Left renal cortex interstitium (tissue), 4 donors: ENCODE results near the gene KCNMA1. TPM values are rescaled to one million over a fixed set of nuclear protein-coding genes. Genes with fewer than 3 reads are reported as not detected.

Source experiments
- DNase-seq, 4 donors: peaks; one replicate each; pipeline ENCODE4 v3.0.0-alpha.2; 2013; ENCODE audit warnings: low read depth in 4 of 4, low spot score in 2 of 4, missing footprints in 1 of 4
- polyA plus RNA-seq, 4 donors: library from polyadenylated mRNA; unstranded; fragments of 120-200 nt; gene quantifications; one replicate each; pipeline ENCODE4 v1.2.1, GENCODE V29; 2013; ENCODE audit not compliant: insufficient read length in 4 of 4

The KCNMA1 gene
- polyA plus RNA-seq, 4 donors, result 2.8 to 5.2 (median 3.7) TPM

DNA sequence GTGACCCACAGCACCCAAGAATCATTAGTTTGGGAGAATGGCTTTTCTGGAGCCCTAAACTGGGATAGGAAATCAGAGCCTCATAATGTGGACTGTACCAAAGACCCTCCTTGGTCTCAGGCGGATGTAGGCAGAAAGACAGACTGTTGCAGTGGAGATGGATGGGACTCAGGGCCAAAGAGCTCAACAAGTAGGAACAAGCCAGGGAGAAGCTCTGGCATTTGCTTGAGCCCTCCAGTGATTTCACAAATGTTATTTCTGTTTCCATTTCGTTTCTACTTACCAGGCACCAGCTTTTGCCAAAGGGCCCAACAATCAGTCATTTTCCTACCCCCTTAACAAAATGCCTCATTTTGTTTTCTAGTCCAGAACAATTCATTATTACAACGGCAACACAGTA lies 762.7 kb downstream of the KCNMA1 start:
- DNase-seq, result no peak

GRCh38 chr10:76874176-76874575 lies 763.4 kb downstream of the KCNMA1 start:
- no peak for DNase-seq

DNA sequence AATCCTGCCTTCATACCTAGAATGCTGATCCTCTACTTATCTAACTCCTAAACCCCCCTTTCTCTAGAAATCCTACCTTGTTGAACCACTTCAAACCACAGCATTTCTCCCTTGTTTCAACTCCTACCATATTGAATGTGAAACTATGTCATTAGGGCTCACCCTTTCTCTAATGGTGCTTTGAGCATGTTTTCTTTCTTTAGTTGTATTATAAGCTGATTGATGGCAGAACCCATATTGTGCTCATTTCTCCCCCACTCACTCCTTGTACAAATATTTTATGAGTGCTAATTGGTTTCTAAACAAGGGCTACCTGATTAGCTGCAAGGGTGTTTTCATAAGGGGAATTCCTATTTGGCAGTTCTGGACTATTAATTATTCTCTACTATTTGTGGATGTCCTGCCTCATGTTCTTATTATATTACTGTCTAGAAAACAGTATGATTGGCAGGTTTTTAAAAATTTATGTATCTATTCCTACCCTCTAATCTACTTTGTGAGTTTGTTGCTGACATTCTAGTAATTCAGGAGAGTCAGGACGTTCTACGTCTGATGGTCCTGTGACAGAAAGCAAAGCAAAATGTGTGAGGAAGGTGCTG lies 765.8 kb downstream of the KCNMA1 start:
- no peak for DNase-seq

- DNase-seq, result no peak
These were observed 767.7 kb downstream of the KCNMA1 start for GRCh38 chr10:76869931-76870330.

GRCh38 chr10:76868098-76868977 lies 769.3 kb downstream of the KCNMA1 start:
- no peak for DNase-seq

- DNase-seq, result no peak
These were observed 770.6 kb downstream of the KCNMA1 start for GRCh38 chr10:76866841-76867586.

DNA sequence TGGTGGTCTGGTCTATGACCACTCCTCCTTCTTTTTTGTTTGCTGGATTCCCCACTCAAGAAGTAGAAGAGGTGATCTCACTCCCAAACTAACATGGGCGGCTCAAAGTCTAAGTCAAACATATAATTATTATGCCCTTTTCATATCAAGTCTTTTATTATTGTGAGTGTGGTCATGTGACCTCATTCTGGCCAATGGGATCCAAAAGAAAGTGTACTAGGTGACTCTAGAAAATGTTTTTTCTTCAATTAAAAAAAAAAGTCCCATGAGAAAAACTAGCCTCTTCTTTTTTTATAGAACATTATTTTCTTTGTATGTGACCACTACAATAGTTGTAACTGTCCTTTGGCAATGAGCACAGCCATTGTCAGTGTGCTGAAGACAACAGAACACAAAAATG lies 772.7 kb downstream of the KCNMA1 start:
- DNase-seq, result no peak

GRCh38 chr10:76858721-76859120 lies 778.9 kb downstream of the KCNMA1 start:
- DNase-seq, result no peak

GRCh38 chr10:76840802-76841201 lies 796.8 kb downstream of the KCNMA1 start:
- no peak for DNase-seq

DNA sequence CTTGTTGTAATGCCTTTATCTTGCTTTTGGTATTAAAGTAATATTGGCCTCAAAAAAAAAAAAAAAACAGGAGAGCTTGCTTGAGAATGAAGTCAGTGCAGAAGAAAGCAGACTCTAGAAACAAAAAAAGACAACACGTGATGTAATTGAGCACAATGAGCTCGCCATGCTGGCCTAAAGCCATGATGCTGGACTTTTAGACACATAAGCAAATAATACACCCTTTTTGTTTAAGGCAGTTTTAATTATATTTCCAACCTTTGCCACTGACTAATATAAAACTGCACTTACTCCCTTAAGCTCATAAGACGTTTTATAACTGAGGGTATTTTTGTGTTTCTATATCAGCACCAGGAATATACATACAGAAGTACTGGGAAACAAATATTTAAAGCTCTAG lies 798.3 kb downstream of the KCNMA1 start:
- DNase-seq, result peak in 1 of 4 donors; percentile 6

DNA sequence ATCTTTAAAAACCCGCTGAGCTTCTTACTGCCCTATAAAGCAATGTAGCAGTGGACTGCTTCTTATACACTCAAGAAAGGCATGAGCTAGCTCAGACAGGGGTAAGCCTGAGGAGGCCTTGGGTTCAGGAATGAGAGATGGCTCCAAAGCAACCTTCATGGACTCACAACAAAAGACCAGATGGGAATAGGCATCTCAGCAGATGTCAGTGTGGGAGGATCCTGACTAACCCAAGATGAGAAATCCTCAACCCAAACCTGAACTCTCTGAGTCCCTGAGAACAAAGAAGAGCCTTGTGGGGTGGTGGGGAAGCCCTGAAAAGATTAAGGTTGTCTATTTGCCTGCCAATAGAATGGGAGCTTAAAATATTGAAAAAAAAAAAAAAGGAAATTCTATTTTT lies 807.4 kb downstream of the KCNMA1 start:
- no peak for DNase-seq

GRCh38 chr10:76829724-76830123 lies 807.9 kb downstream of the KCNMA1 start:
- DNase-seq, result no peak
